Stimulated activated naive CD4-positive, alpha-beta T cell (primary cell): Measurements from ENCODE around the gene EEPD1.
"Not testable (repeated sequence)": the region's sequence is repeated elsewhere in the genome, so short reads cannot be mapped to it uniquely, and the experiment has no call there.

Experiments
- DNase-seq, 6 experiments: peaks; one replicate each; lab custom pipeline; 2025; lab: John Stamatoyannopoulos, UW

Gene EEPD1

DNA sequence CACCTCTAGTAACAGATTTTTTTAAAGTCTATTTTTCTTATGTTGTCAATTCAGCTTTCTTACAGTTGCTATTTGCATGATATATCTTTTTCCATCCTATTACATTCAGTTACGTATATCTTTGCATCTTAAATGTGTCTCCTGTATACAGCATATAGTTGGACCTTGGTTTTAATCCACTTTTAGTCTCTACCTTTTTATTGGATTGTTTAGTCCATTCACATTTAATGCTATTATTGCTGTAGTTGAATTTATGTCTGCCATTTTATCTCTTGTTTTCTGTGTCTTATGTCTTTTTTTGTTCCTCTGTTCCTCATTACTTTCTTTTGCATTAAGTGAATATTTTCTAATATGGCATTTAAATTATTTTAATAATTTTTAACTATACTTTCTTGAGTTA is 100.6 kb downstream of the EEPD1 start:
- DNase-seq, result no peak

GRCh38 chr7:36258510-36259259 is 105.6 kb downstream of the EEPD1 start:
- not testable (repeated sequence) for DNase-seq

DNA sequence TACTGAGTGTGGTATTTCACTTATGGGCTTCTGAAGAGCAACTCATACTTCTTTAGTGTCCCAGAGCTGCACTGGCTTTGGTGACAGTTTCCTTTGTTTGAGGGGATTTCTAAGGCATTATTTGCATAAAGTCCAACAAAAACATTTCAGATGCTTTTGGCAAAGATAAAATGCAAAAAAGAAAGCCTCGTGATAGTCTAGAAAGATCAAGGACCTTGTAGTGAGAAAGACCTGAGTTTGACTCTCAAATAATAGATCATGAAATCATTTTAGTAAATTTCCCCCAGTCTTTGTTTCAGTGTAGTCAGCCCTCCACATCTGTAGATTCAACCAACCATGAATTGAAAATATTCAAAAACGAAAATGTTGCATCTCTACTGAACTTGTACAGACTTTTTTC is 107.4 kb downstream of the EEPD1 start:
- DNase-seq, result no peak

DNA sequence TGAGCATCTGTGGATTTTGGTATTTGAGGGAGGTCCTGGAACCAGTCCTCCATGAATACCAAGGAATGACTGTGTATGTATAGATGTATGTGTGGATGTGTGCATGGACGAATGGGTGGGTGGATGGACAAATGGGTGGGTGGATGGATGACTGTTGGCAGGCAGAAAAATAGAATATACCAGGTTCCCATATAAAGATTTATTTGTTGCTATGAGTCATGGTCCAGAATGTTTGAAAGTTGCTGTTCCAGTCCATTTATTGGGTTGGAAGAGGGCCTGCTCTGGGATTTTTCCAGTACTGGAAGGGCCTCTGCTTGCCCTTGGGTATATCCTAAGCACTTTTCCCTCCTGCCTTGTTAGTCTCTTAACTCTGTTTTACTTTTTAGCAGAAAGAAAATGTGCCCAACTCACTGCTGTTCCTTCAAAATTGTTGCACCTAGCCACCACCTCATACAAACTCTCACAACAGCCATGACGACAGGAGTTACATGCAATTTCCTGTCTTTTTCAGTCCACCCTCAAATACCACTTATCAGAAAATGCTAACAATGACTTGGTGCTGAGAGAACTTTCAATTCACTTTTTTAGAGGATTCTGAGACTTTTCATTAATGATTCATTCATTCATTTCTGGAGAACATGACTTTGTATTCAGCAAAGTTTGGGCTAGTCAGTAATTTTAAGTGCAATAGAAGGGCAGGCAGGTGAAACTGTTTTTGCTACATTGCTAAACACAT is 108.1 kb downstream of the EEPD1 start:
- DNase-seq, result no peak

- no peak for DNase-seq
Observed at GRCh38 chr7:36262309-36263094, 109.4 kb downstream of the EEPD1 start.

DNA sequence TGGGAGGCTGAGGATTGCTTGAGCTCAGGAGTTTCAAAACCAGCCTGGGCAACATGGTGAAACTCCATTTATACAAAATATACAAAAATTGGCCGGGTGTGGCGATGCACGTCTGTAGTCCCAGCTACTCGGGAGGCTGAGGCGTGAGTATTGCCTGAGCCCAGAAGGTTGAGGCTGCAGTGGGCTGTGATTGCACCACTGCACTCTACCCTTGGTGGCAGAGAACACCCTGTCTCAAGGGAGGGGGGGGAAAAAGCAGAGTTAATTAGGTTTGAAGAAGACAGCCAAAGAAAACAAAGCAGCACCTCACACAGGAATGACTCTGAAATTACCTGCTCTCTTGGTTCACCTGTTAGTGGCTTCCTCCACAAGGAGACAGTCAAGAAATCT is 110.0 kb downstream of the EEPD1 start:
- DNase-seq, result no peak

DNA sequence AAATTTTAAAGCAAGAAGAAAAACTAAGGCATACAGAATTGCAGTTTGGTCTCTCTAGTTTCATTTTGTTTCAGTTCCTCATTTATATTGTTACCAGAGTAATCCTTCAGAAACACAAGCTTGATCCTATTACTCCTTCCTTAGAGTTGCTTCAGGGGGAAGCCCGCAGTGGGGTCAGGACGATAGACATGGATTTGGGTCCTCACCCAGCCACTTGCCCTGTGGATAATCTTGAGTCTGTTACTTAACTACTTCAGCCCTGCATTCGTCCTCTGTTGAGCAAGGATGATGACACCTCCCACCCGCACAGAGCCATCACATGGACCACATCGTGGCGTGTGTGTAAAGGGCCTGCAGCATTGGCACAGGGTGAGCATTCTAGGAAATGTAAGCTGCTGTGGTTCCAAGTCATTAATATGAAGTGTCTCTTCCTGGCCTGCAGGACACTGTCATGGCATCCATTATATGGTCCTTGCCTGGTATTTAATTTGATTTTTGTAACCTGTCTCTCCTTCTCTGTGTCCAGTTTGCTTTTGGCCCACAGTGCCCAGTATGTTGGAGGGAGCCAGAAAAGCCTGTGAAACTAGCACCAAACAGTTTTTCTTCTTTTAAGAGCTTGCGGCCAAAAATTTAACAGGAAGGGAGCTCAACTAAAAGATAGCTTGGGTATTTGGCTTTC is 111.2 kb downstream of the EEPD1 start:
- no peak for DNase-seq

GRCh38 chr7:36264913-36265516 is 112.0 kb downstream of the EEPD1 start:
- DNase-seq, result no peak

GRCh38 chr7:36265680-36266079 is 112.6 kb downstream of the EEPD1 start:
- no peak for DNase-seq

DNA sequence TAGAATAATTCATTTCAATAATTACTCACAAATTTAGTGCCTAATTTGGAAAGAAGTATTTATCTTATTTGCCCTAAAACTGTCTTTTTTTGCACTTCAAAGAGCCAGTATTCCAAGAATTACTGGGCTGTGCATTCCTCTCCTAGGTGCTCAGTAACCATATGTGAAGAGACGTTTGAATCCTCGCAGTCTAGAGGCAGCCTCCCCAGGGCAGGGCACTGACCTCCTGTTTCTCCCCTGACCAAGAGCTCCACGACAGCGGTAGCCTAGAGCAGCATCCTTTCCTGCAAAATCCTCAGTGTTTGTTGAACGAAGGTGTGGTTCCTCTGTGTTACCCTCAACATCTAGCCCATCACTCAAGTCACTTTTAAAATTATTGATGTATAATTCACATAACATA is 113.1 kb downstream of the EEPD1 start:
- no peak for DNase-seq

DNA sequence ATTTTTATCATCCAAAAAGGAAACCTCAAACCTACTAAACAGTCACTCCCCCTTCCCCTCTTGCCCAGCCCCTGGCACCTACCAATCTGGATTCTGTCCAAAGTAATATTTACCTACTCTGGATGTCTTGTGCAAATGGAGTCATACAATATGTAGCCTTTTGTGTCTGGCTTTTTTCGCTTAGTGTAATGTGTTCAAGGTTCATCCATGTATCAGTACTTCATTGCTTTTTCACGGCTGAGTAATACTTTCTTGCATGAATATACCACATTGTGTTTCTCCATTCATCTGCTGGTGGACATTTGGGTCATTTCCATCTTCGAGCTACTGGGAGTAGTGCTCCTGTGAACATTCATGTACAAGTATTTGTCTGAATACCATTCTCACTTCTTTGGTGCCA is 113.6 kb downstream of the EEPD1 start:
- DNase-seq, result no peak

GRCh38 chr7:36272211-36272566 is 119.1 kb downstream of the EEPD1 start:
- DNase-seq, result no peak

GRCh38 chr7:36272567-36273269 is 119.7 kb downstream of the EEPD1 start:
- DNase-seq, result no peak

DNA sequence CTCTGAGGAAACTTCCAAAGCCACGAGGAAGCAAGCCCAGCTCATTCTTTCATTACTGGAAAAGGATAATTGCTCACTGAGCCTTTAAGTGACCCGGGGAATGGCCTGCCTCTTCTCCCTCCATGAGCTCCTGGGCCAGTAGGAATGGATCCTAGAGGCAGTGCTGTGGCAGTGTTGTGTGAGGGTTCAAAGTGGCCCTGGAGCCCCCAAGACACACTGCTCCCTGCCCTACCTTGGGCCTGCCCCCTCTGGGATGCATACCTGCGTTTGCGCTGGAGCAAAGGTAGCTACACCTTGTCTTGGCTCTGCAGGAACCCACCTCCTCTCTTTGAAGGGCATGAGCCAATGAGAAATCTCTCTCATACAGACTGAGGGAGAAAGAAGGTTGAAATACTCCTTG is 120.8 kb downstream of the EEPD1 start:
- no peak for DNase-seq

DNA sequence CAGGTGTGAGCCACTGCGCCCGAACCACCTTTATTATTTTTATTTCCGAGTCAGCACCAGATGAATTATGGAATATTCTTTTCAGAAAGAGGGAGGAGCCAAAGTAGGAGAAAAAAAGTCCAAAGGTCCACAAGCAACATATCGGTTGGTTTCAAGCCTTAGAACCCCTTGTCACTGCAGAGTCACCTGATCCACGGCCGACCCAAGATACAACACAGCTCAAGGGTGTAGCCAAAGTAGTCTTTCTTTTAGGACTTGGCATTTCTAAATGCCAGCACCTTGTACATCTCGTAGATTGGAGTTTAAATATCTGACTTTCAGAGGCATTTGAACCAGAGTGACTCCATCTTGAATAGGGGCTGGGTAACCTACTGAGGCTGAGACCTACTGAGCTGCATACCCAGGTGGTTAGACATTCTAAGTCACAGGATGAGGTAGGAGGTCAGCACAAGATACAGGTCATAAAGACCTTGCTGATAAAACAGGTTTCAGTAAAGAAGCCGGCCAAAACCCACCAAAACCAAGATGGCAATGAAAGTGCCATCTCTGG is 122.8 kb downstream of the EEPD1 start:
- DNase-seq, result no peak

DNA sequence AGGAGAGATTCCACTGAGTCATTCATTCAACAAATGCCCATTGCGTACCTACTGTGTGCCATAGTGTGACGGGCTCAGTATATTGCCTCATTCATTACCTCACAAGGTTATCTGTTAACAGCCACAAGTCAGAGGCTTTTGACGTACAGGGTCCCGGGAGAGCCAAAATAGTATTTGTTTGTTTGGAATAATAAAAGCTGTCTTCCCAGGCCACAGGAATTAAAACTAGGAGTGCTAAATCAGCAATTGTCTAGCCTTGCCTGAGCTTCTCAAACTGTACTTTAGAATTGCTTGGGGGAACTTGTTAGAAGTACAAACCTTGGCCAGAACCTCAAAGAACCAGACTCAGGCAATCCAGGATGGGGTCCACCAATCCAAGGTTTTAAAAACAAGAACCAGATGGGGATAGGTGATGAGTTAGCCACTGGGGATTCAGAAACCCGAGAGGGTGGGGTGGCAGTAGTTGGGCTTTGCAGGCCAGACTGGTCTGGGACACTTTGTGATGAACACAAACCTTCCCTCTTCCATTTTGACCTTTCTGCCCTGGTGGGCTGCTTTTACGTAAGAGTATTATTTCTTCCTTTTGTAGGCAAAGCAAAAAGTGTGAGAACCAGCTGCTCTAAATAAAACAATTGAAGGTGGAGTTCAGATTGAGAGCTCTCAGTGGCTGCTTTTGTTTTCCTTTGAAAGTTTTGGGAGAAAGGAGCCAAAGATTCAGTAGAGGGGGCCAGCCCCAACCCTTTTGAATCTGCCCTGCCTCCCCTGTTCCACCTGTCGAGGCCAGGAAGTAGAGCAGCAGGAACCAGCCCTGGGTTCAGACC is 123.6 kb downstream of the EEPD1 start:
- DNase-seq, result no peak

DNA sequence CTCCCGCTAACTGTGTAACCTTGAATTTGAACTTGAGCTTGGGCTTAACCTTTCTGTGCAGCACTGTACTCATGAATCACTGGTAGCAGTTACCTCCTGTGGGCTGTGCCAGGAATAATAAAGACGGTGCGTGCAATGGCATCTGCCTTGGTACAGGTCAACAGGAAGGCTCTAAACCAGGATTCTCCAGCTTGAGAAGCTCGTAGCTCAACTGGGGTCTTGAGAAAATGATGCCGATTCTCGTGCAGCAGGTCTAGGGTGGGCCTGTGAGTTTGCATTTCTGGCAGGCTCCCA is 124.1 kb downstream of the EEPD1 start:
- DNase-seq, result no peak

- DNase-seq, result no peak
Observed at GRCh38 chr7:36278069-36278619, 125.1 kb downstream of the EEPD1 start.

DNA sequence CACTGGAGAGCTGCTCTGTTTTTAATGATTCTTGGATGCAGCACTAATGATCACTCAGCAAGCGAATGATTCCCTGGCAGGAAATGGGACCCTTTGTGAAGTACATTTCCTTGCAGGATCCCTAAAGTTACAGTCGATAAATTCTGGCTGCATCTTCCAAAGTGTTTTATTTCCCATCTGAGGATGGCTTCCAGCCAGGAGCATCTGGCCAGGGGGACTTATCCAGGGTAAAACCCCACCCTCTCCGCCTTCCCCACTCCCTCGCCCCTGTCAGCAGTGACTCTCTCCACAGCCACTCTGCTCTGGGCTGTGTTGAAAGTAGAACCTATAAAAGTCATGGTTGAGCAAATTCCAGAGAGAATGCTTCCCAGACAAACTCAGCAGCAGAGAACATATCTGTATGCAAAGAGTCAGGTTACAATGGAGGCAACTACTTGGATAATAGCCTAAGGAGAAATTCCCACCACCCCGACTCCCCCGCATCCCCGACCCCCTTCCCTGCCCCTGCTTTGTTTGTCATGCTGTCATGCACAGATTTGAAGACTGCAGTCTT is 125.6 kb downstream of the EEPD1 start:
- no peak for DNase-seq
